OCI-LY1 (cell line): ENCODE measurements around the gene GMPPB.
"Not testable (repeated sequence)": the region's sequence is repeated elsewhere in the genome, so short reads cannot be mapped to it uniquely, and the experiment has no call there.

Experiments used
- H2AFZ ChIP-seq: fragments of 200-600 bp; sonication (generic), shearing (Covaris generic); 2 replicates; pipeline ENCODE4 v1.6.0; 2014; ENCODE audit warnings: antibody characterized with exemption, mild to moderate bottlenecking, low read length
- H3F3A ChIP-seq: fragments of 200-600 bp; sonication (generic), shearing (Covaris generic); 2 replicates; pipeline ENCODE4 v1.6.0; 2014; ENCODE audit warnings: mild to moderate bottlenecking, antibody characterized with exemption, low read length, moderate library complexity; ENCODE audit not compliant: insufficient read depth
- H3K27ac ChIP-seq: fragments of 200-600 bp; sonication (generic); 2 replicates; pipeline ENCODE4 v1.5.1; 2014; ENCODE audit warnings: low read length, mixed run types, mild to moderate bottlenecking, low read depth; ENCODE audit not compliant: poor library complexity, severe bottlenecking
- H3K27me3 ChIP-seq: fragments of 200-600 bp; sonication (generic); 2 replicates; pipeline ENCODE4 v1.6.0; 2014; ENCODE audit warnings: antibody characterized with exemption, mild to moderate bottlenecking, low read length, moderate library complexity; ENCODE audit not compliant: insufficient read depth
- H3K36me3 ChIP-seq: fragments of 200-600 bp; sonication (generic); 2 replicates; pipeline ENCODE4 v1.6.1; 2014; ENCODE audit warnings: mild to moderate bottlenecking, antibody characterized with exemption, low read length, moderate library complexity, mixed read lengths; ENCODE audit not compliant: insufficient read depth
- H3K4me1 ChIP-seq: fragments of 200-600 bp; sonication (generic); 2 replicates; pipeline ENCODE4 v1.5.1; 2014; ENCODE audit warnings: mild to moderate bottlenecking, low read length, moderate library complexity; ENCODE audit not compliant: insufficient read depth, severe bottlenecking
- H3K4me2 ChIP-seq: fragments of 200-600 bp; sonication (generic), shearing (Covaris generic); 2 replicates; pipeline ENCODE4 v1.6.1; 2014; ENCODE audit warnings: low read length
- H3K4me3 ChIP-seq: fragments of 200-600 bp; sonication (generic); 2 replicates; pipeline ENCODE4 v1.5.1; 2014; ENCODE audit warnings: low read length, low read depth, mild to moderate bottlenecking, mixed read lengths; ENCODE audit not compliant: poor library complexity, severe bottlenecking
- H3K79me2 ChIP-seq: fragments of 200-600 bp; shearing (Covaris generic); 2 replicates; pipeline ENCODE4 v1.6.1; 2016; ENCODE audit warnings: mixed run types, low read length, mixed read lengths; ENCODE audit not compliant: insufficient read depth
- H3K9ac ChIP-seq: fragments of 200-600 bp; sonication (generic), shearing (Covaris generic); 2 replicates; pipeline ENCODE4 v1.6.1; 2014; ENCODE audit warnings: mild to moderate bottlenecking, low read length, mixed read lengths
- H3K9me2 ChIP-seq: fragments of 200-600 bp; sonication (generic), shearing (Covaris generic); 2 replicates; pipeline ENCODE4 v1.6.1; 2014; ENCODE audit warnings: low read depth, mild to moderate bottlenecking, low read length, mixed read lengths
- H3K9me3 ChIP-seq: fragments of 200-600 bp; shearing (Covaris generic); 2 replicates; pipeline ENCODE4 v1.6.1; 2014; ENCODE audit warnings: low read length, mixed read lengths
- H4K20me1 ChIP-seq: fragments of 200-600 bp; sonication (generic), shearing (Covaris generic); 2 replicates; pipeline ENCODE4 v1.6.0; 2016; ENCODE audit warnings: mild to moderate bottlenecking, low read length; ENCODE audit not compliant: insufficient read depth
- CTCF ChIP-seq: fragments of 200-600 bp; sonication (generic), shearing (Covaris generic); IDR thresholded peaks from 2 replicates; pipeline ENCODE4 v1.5.1; 2017; ENCODE audit warnings: mild to moderate bottlenecking, antibody characterized with exemption, low read length, moderate library complexity, mixed read lengths
- EZH2 ChIP-seq: fragments of 200-600 bp; sonication (generic), shearing (Covaris generic); IDR thresholded peaks from 2 replicates; pipeline ENCODE4 v1.8.0; 2017; ENCODE audit warnings: borderline replicate concordance, mixed run types, mild to moderate bottlenecking, antibody characterized with exemption, low read length, moderate library complexity, mixed read lengths

Gene GMPPB

GRCh38 chr3:49754536-49754935, 30.8 kb upstream of the GMPPB start:
- Histone ChIP-seq H3K27ac (no peak overlapping the region), H2AFZ (no peak overlapping the region), H3K9ac (no peak overlapping the region), H3K9me2 (no peaks in the 10 kb centered on the region), H3K79me2 (peaks cover 18% of the 10 kb centered on the region), H3K4me3 (no peak overlapping the region), H3K27me3 (no peaks in the 10 kb centered on the region), H3K4me2 (no peak overlapping the region), H4K20me1 (no peaks in the 10 kb centered on the region), H3K9me3 (no peaks in the 10 kb centered on the region), H3K36me3 (no peaks in the 10 kb centered on the region), H3K4me1 (no peaks in the 10 kb centered on the region), H3F3A (no peaks in the 10 kb centered on the region)
- TF ChIP-seq EZH2 (no peak), CTCF (no peak)

- Histone ChIP-seq H3K4me3 (no peak overlapping the region), H3K27me3 (no peaks in the 10 kb centered on the region), H3K36me3 (peaks cover 8% of the 10 kb centered on the region; the same call in 1 of the 2 replicates), H3K9me2 (no peaks in the 10 kb centered on the region), H3K9me3 (no peaks in the 10 kb centered on the region), H3K9ac (no peak overlapping the region), H3K4me1 (no peaks in the 10 kb centered on the region), H2AFZ (no peak overlapping the region), H4K20me1 (no peaks in the 10 kb centered on the region), H3K79me2 (peaks cover 15% of the 10 kb centered on the region), H3F3A (no peaks in the 10 kb centered on the region), H3K27ac (no peak overlapping the region), H3K4me2 (no peak overlapping the region)
- TF ChIP-seq CTCF (no peak), EZH2 (no peak)
These were observed 27.8 kb upstream of the GMPPB start for GRCh38 chr3:49751501-49751900.

GRCh38 chr3:49750056-49750455, 26.3 kb upstream of the GMPPB start:
- no peaks in the 10 kb centered on the region for H3K27me3 ChIP-seq
- no peaks in the 10 kb centered on the region for H3F3A ChIP-seq
- peaks cover 8% of the 10 kb centered on the region; the same call in 1 of the 2 replicates for H3K36me3 ChIP-seq
- no peak overlapping the region for H3K4me2 ChIP-seq
- H3K4me1 ChIP-seq, result no peaks in the 10 kb centered on the region
- H3K9me3 ChIP-seq, result no peaks in the 10 kb centered on the region
- no peak for TF ChIP-seq CTCF
- peaks cover 5% of the 10 kb centered on the region for H3K79me2 ChIP-seq
- no peak overlapping the region for H3K4me3 ChIP-seq
- H3K27ac ChIP-seq, result no peak overlapping the region
- no peaks in the 10 kb centered on the region for H3K9me2 ChIP-seq
- H2AFZ ChIP-seq, result no peak overlapping the region
- no peak overlapping the region for H3K9ac ChIP-seq
- no peaks in the 10 kb centered on the region for H4K20me1 ChIP-seq

GRCh38 chr3:49748874-49749273, 25.1 kb upstream of the GMPPB start:
- not testable (repeated sequence) for H3K36me3 ChIP-seq, H3K27me3 ChIP-seq, H3F3A ChIP-seq, H2AFZ ChIP-seq, H3K79me2 ChIP-seq, H4K20me1 ChIP-seq, H3K9me3 ChIP-seq, H3K9me2 ChIP-seq, H3K4me2 ChIP-seq, H3K9ac ChIP-seq, H3K4me1 ChIP-seq, H3K27ac ChIP-seq, H3K4me3 ChIP-seq
